NCI-H2081 treated with DMSO at 0.1 percent for 48 hours (cell line): Measurements from ENCODE around the gene NLRP6.
"Not testable (repeated sequence)": the region's sequence is repeated elsewhere in the genome, so short reads cannot be mapped to it uniquely, and the experiment has no call there.

Experiments used
- DNase-seq: peaks from one replicate; lab custom pipeline; 2025; lab: John Stamatoyannopoulos, UW

The NLRP6 gene

GRCh38 chr11:282171-282570, 4.0 kb downstream of the NLRP6 start:
- no peak for DNase-seq

GRCh38 chr11:282630-283360, 4.6 kb downstream of the NLRP6 start:
- no peak for DNase-seq

- DNase-seq: no peak
Observed at GRCh38 chr11:283405-284104, 5.3 kb downstream of the NLRP6 start.

- no peak for DNase-seq
Observed at GRCh38 chr11:284105-285020, 6.2 kb downstream of the NLRP6 start.

- no peak for DNase-seq
Observed at GRCh38 chr11:285021-285893, 7.0 kb downstream of the NLRP6 start.

- no peak for DNase-seq
Observed at GRCh38 chr11:285894-286220, 7.7 kb downstream of the NLRP6 start.

- DNase-seq: not testable (repeated sequence)
Observed at GRCh38 chr11:286977-287820, 9.0 kb downstream of the NLRP6 start.

- DNase-seq: no peak
Observed at GRCh38 chr11:287821-288477, 9.7 kb downstream of the NLRP6 start.

GRCh38 chr11:288478-289397, 10.5 kb downstream of the NLRP6 start, which contains the start of gene PGGHG:
Gene PGGHG, plus strand, starts transcription at chr11:289126. Its CDS starts 691 bp downstream, at chr11:289817.
- no peak for DNase-seq

- DNase-seq: no peak
Observed at GRCh38 chr11:289398-289711, 11.1 kb downstream of the NLRP6 start.

GRCh38 chr11:289712-290620, 11.8 kb downstream of the NLRP6 start:
- no peak for DNase-seq

- DNase-seq: no peak
Observed at GRCh38 chr11:290621-291231, 12.5 kb downstream of the NLRP6 start.

GRCh38 chr11:291281-292210, 13.3 kb downstream of the NLRP6 start:
- no peak for DNase-seq

GRCh38 chr11:292211-293121, 14.3 kb downstream of the NLRP6 start:
- DNase-seq: no peak

GRCh38 chr11:293271-293851, 15.2 kb downstream of the NLRP6 start:
- DNase-seq: no peak
